SJCRH30 (cell line): ENCODE measurements around the gene MRTFA. TPM values are rescaled to one million over a fixed set of nuclear protein-coding genes. Genes with fewer than 3 reads are reported as not detected.

ENCODE experiments used
- DNase-seq, 2 experiments: peaks; one replicate each; pipeline ENCODE4 v3.0.0-alpha.2; 2015 to 2020
- H3K27ac ChIP-seq: fragments of 250-450 bp; sonication (Bioruptor Pico); 2 replicates; pipeline ENCODE4 v1.5.1; 2020; ENCODE audit warnings: mild to moderate bottlenecking, moderate library complexity
- H3K27me3 ChIP-seq: fragments of 250-450 bp; sonication (Bioruptor Pico); 2 replicates; pipeline ENCODE4 v1.5.1; 2020; ENCODE audit warnings: mild to moderate bottlenecking, moderate library complexity
- H3K36me3 ChIP-seq: fragments of 250-450 bp; sonication (Bioruptor Pico); 2 replicates; pipeline ENCODE4 v1.5.1; 2020; ENCODE audit warnings: mild to moderate bottlenecking, moderate library complexity
- H3K4me1 ChIP-seq: fragments of 250-450 bp; sonication (Bioruptor Pico); 2 replicates; pipeline ENCODE4 v1.5.1; 2020; ENCODE audit warnings: mild to moderate bottlenecking, moderate library complexity
- H3K4me3 ChIP-seq: fragments of 250-450 bp; sonication (Bioruptor Pico); 2 replicates; pipeline ENCODE4 v1.5.1; 2020; ENCODE audit warnings: mild to moderate bottlenecking, moderate library complexity
- H3K9me3 ChIP-seq: fragments of 250-450 bp; sonication (Bioruptor Pico); replicated peaks from 2 replicates; pipeline ENCODE4 v1.5.1; 2020; ENCODE audit warnings: mild to moderate bottlenecking, moderate library complexity
- total RNA-seq: library from RNA; depleted of rRNA; stranded (reverse); fragments of >200 nt; shearing (Covaris generic); gene quantifications from 2 replicates; pipeline ENCODE4 v1.2.3, GENCODE V29; 2014

MRTFA gene
- total RNA-seq, 1 experiment from 2014 or later = 12.3 TPM

DNA sequence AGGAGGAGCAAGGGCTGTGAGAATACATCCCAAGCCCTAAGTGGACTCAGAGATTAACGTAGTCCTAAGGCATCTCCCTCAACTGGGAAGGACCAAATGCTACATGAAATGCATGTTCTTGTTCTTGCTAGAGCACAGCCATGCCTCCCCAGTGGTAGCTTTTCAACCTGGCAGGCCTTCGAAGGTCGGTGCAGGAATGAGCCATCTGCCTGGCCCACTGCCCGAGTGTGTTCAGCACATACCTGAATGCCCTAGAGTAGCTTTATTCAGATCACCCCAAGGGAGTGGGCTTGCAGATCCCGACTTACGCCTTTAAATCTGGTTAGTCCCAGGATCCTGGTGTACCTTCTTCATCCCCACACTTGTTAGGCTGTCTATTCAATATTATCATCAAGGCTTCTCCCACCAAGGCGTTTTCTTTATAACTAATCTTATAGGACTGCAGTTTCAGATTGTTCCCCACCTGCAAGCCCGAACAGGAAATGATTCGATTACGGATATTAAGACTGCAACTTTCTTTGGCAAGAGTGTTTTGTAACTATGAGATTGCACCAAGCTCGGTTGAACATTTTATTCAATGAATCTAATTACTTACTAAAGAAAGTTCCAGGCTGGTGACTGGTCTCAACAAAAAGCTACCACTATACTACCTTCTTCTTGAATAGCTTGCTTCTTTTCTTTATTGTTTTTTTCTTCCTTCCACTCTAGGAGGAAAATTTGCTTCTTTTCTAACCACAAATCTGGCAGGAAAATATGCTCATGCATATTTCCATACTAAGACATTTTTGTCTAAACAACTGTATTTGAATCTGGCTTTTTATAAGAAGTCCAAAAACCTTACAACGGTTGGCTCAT, 150.5 kb downstream of the MRTFA start:
- Histone ChIP-seq H3K9me3 (no peaks in the 10 kb centered on the region), H3K27ac (no peak overlapping the region), H3K27me3 (no peaks in the 10 kb centered on the region), H3K36me3 (no peaks in the 10 kb centered on the region), H3K4me1 (peaks cover 10% of the 10 kb centered on the region), H3K4me3 (no peak overlapping the region)
- DNase-seq = no peak

DNA sequence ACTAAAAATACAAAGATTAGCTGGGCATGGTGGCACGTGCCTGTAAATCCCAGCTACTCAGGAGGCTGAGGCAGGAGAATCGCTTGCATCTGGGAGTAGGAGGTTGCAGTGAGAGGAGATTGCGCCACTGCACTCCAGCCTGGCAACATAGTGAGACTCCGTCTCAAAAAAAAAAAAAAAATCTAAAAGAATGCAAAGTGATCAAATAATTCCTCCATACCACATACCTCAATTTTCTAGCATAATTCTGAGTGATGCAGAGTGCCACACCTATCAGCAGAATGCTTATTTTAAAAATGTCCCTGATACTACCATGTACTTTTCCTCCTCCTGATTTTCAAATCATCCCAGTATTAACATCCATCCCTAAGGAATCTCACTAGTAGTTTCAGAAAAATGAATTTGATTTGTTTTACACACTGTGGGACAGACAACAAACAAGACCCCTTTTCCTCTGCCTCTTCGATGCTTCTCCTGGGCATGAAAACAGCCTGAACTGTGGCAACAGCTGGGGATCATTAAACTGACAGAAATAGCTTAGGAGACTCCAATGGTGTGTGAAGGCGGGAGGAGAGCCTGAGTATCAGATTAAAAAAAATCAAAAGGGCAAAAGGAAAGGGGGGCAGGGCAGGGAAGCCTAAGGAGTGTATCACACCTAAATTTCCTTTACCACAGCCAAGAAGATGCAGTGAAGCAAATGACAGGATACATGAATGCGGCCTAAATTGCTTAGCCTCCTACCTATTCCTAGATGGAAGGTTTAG, 151.4 kb downstream of the MRTFA start:
- peak; percentile 35 to 66 for DNase-seq
- H3K36me3 ChIP-seq = no peaks in the 10 kb centered on the region
- H3K4me1 ChIP-seq = peaks cover 10% of the 10 kb centered on the region
- H3K27ac ChIP-seq = no peak overlapping the region
- no peaks in the 10 kb centered on the region for H3K27me3 ChIP-seq
- no peaks in the 10 kb centered on the region for H3K9me3 ChIP-seq
- no peak overlapping the region for H3K4me3 ChIP-seq

DNA sequence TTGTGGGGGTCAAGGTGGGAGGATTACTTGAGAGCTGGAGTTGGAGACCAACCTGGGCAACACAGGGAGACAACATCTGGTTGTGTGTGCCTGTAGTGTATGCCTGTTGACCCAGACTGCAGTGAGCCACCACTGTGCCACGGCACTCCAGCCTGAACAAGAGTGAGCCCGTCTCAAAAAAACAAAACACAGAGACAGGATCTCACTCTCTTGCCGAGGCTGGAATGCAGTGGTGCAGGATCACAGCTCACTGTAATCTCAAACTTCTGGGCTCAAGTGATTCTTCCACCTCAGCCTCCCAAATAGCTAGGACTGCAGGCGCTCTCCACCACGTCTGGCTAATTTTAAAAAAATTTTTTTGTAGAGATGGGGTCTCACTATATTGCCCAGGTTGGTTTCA, 153.6 kb downstream of the MRTFA start:
- H3K27me3 ChIP-seq = no peaks in the 10 kb centered on the region
- H3K4me3 ChIP-seq = no peak overlapping the region
- H3K4me1 ChIP-seq = peaks cover 10% of the 10 kb centered on the region
- H3K36me3 ChIP-seq = no peaks in the 10 kb centered on the region
- H3K9me3 ChIP-seq = no peaks in the 10 kb centered on the region
- no peak overlapping the region for H3K27ac ChIP-seq
- no peak for DNase-seq

DNA sequence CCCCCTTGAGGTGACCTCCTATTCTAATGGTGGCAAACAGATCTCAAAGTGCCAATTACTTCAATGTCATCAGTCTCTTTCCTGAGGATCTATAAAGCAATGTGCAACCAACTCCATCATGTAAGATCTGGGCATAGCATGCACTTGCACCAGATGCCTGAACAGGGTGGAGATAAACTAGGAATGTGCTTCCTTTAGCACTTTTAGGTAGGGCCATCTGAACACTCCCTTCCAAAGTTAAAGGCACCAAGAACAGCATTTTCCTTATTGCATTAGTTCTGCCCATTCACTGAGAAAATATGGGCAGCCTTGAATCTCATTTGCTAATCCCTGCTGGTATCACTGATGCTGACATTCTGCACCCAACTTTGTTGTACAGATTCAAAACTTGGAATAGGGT, 154.1 kb downstream of the MRTFA start:
- no peak overlapping the region for H3K4me3 ChIP-seq
- no peaks in the 10 kb centered on the region for H3K9me3 ChIP-seq
- no peaks in the 10 kb centered on the region for H3K36me3 ChIP-seq
- H3K27me3 ChIP-seq = no peaks in the 10 kb centered on the region
- DNase-seq = no peak
- H3K4me1 ChIP-seq = peaks cover 10% of the 10 kb centered on the region
- no peak overlapping the region for H3K27ac ChIP-seq

DNA sequence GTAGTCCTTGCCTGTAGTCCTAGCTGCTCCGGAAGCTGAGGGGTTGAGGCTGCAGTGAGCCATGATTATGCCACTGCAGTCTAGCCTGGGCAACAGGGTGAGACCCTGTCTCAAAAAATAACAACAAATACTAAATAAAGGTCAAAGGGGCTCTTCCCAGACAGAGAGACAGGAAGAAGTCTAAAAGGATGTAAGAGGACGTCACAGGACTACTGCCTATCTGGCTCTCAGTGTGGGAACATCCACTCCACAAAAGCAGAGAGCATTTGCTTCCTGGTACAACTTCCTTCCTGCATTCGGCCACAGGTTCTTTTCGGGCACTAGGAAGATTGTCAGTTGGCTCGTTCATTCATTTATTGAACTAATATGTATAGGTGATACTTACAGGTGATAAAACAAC, 155.5 kb downstream of the MRTFA start:
- H3K4me1 ChIP-seq = peaks cover 10% of the 10 kb centered on the region
- no peaks in the 10 kb centered on the region for H3K9me3 ChIP-seq
- H3K27ac ChIP-seq = no peak overlapping the region
- no peak for DNase-seq
- no peak overlapping the region for H3K4me3 ChIP-seq
- no peaks in the 10 kb centered on the region for H3K27me3 ChIP-seq
- H3K36me3 ChIP-seq = no peaks in the 10 kb centered on the region

DNA sequence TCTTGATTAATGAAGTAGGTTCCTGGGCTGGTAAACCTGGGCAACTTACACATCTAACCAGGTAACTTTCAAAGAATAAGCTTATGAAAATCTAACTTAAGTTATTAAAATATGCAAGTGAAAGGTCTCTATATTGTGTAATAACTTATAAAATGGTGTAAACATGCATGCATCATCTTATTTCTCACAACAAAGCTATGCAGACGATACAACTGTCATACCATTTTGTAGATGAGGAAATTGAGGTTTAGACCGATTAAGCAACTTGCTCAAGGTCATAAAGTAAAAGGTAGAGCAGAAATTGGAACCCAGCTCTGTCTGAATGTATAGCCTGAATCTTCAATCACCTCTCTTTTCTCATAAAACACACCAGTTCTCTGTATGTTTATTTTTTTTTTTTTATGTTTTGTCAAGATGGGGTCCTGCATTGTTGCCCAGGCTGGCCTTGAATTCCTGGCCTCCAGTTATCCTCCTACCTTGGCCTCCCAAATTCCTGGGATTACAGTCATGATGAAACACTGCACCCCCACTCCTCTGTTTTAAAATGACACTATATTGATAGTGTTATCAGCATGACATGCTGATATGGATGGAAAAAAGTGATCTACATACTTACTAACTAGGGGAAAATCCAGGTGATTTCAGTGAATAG, 156.5 kb downstream of the MRTFA start:
- Histone ChIP-seq H3K4me1 (peaks cover under 1% of the 10 kb centered on the region; the same call in 1 of the 2 replicates), H3K4me3 (no peak overlapping the region), H3K27ac (no peak overlapping the region), H3K9me3 (no peaks in the 10 kb centered on the region), H3K36me3 (no peaks in the 10 kb centered on the region), H3K27me3 (no peaks in the 10 kb centered on the region)
- DNase-seq = no peak

DNA sequence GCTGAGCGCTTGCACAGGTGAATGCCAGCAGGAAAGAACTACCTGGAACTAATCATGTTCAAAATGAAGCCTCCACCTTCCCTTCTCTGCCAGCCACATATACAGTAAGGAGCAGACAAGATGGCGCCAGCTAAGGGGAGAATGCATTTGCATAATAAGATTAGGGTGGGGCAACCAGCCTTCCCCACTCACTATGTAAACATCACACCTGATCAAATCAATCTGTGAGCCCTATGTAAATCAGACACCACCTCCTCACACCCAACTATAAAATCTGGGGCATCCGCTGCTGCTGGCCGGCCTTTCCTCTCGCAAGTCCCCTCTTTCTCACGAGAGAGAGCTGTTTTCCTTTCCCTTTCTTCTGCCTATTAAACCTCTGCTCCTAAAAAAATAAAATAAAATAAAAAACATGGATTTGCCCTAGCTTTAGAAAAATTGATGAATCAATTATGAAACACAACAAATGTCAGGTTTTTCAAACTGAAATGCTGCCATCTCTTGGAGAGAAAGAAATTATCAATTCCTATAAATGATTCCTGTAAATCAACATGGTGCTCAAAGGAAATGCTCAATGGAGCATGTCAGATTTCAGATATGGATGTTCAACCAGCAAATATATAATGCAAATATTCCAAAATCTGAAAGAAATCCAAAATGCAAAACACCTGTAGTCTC, 157.3 kb downstream of the MRTFA start:
- Histone ChIP-seq H3K4me3 (no peak overlapping the region), H3K27me3 (no peaks in the 10 kb centered on the region), H3K9me3 (no peaks in the 10 kb centered on the region), H3K4me1 (no peaks in the 10 kb centered on the region), H3K27ac (no peak overlapping the region), H3K36me3 (no peaks in the 10 kb centered on the region)
- no peak for DNase-seq

DNA sequence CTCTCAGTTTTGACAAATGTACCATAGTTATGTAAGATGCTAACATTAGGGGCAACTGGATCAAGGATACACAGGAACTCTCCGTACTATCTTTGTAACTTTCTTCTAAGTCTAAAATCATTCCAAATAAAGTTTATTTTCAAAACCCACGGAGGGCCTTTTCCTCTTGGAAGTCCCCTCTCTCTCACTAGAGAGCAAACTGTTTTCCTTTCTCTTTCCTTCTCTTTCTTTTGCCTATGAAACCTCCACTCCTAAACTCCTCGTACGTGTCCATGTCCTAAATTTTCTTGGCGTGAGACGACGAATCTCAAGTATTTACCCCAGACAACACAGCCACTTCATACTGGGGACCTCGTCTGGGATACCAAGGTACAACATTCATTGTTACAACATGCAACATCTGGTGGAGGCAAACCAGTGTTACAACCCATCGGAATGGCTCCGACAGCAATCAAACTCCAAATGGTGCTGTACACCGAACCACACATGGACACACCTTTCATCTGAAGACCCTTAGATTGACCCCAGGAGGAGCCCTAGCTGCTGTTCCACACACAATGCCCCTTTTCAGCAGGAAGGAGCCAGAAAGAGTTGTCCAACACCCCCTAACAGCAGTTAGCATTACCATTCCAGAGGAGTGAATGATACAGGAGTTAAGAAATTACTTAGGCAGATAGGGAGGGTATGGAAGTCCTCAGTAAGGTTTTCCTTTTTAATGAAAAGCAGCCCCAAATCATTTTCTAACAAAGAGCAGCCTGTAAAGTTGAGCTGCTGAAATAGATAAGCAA, 158.0 kb downstream of the MRTFA start:
- DNase-seq = no peak
- Histone ChIP-seq H3K4me1 (no peaks in the 10 kb centered on the region), H3K27me3 (no peaks in the 10 kb centered on the region), H3K27ac (no peak overlapping the region), H3K36me3 (no peaks in the 10 kb centered on the region), H3K4me3 (no peak overlapping the region), H3K9me3 (no peaks in the 10 kb centered on the region)

DNA sequence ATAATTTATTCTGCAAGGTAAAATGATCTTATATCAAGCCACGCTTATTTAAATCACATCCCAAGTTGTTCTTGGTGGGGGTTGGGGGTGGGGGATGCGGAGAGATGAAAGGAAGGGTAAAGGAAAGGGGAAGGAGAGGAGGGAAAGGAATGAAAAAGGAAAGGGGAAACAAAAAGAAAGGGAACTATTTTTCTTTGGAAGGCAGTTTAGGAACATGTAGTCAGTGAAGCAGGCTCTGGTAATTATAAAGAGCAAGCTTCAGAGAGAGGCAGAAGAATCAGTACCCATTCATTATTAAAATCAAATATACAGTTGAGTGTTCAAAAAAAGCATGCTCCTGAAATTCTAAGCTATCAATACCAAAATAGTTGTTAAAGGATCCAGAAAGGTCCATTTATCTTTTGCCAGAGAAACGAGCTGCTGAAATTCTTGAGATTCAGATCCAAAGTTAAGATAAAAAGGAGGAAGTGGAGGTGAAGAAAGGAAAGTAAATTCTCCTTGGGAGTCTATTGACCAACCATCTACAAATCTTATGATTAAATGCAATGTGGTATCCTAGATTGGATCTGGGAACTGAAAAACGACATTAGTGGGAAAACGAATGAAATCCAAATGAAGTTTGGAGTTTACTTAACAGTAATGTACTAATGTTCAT, 158.7 kb downstream of the MRTFA start:
- Histone ChIP-seq H3K4me3 (no peak overlapping the region), H3K27ac (no peak overlapping the region), H3K27me3 (no peaks in the 10 kb centered on the region), H3K4me1 (no peaks in the 10 kb centered on the region), H3K36me3 (no peaks in the 10 kb centered on the region), H3K9me3 (no peaks in the 10 kb centered on the region)
- no peak for DNase-seq

DNA sequence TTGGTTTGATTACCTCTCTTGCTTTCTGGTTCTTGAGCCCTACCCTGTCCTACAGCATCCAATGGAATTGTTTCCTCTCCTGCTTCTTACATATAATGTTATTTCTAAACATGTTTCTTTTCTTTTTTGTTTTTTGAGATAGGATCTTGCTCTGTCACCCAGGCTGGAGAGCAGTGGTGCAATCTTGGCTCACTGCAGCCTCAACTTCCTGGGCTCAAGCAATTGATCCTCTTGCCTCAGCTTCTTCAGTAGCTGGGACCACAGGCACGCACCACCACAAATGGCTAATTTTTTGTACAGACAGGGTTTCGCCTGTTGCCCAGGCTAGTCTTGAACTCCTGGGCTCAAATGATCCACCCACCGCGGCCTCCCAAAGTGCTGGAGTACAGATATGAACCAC, 160.2 kb downstream of the MRTFA start:
- Histone ChIP-seq H3K27ac (no peak overlapping the region), H3K36me3 (no peaks in the 10 kb centered on the region), H3K4me3 (no peak overlapping the region), H3K27me3 (no peaks in the 10 kb centered on the region), H3K4me1 (no peaks in the 10 kb centered on the region), H3K9me3 (no peaks in the 10 kb centered on the region)
- DNase-seq = no peak

DNA sequence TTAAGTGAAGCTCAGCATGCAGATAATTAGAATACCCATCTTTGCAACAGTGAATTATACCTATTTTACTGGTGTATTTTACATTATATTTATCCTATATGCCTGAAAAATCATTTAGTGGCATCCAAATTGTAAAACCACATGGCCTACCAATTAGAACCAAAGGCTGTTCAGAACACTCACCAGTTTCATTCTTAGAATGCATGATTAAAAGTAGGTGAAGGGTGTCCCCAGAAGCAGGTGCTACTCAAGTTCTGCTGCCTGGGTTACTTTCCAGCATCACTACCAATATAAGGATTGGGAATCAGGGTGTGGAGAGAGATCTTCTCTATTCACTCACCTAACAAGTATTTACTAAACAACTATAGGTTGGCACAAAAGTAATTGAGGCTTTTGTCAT, 162.8 kb downstream of the MRTFA start:
- H3K27ac ChIP-seq = no peak overlapping the region
- DNase-seq = no peak
- H3K9me3 ChIP-seq = no peaks in the 10 kb centered on the region
- H3K4me1 ChIP-seq = no peaks in the 10 kb centered on the region
- no peaks in the 10 kb centered on the region for H3K36me3 ChIP-seq
- no peak overlapping the region for H3K4me3 ChIP-seq
- no peaks in the 10 kb centered on the region for H3K27me3 ChIP-seq

DNA sequence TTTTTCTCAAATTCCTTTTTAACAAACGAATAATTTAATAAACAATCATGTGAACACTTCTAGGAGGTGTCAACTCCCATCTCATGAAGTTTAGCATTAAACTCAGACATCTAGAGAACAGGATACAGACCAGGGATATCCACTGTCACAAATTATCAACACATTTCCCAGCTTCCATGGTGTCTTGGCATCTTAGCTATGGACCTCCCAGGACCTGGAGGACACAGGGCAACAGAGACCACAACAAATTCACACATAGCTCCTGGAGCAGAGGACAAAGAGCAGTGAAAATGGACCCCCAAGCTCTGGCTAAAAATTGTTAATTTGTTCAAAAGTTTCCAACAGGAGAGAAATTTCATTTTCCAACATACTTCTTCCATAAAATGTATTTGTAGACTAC, 163.9 kb downstream of the MRTFA start:
- Histone ChIP-seq H3K9me3 (no peaks in the 10 kb centered on the region), H3K4me3 (no peak overlapping the region), H3K27ac (no peak overlapping the region), H3K36me3 (no peaks in the 10 kb centered on the region), H3K4me1 (no peaks in the 10 kb centered on the region), H3K27me3 (no peaks in the 10 kb centered on the region)
- no peak for DNase-seq

DNA sequence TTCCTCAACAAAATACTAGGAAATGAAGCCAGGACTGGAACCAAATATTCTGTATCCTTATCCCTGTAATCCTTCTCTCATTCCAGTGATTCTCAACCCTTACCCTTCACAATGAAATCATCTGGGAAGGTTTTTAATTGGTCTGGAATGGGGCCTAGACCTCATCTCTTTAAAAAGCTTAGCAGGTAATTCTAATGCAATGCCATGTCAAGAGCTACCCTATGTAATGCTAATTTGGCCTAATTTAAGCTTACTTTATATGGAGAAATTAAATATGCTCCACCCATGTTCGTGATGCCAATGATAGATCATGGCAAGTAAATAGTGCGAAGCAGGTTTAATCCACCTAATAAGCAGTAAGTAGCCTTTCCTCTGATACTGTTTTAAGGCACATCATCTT, 164.5 kb downstream of the MRTFA start:
- no peak overlapping the region for H3K4me3 ChIP-seq
- no peaks in the 10 kb centered on the region for H3K4me1 ChIP-seq
- H3K36me3 ChIP-seq = no peaks in the 10 kb centered on the region
- no peaks in the 10 kb centered on the region for H3K27me3 ChIP-seq
- H3K27ac ChIP-seq = no peak overlapping the region
- no peak for DNase-seq
- no peaks in the 10 kb centered on the region for H3K9me3 ChIP-seq

DNA sequence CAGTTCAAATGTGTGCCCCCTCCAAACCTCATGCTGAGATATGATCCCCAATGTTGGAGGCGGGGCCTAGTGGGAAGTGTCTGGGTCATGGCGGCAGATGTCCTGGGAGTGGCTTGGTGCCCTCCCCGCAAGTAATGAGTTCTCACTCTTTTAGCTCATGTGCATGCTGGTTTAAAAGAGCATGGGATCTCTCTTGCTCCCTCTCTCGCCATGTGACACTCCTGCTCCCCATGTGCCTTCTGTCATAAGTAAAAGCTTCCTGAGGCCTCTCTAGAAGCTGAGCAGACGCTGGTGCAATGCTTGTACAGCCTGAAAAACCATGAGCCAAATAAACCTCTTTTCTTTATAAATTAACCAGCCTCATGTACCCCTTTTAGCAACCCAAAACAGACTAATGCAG, 167.3 kb downstream of the MRTFA start:
- no peak overlapping the region for H3K27ac ChIP-seq
- H3K4me3 ChIP-seq = no peak overlapping the region

More for the DNA sequence above, 167.3 kb downstream of the MRTFA start:
- H3K27me3 ChIP-seq = no peaks in the 10 kb centered on the region
- H3K36me3 ChIP-seq = no peaks in the 10 kb centered on the region; the same call in 1 of the 2 replicates
- no peaks in the 10 kb centered on the region for H3K9me3 ChIP-seq
- DNase-seq = no peak
- no peaks in the 10 kb centered on the region for H3K4me1 ChIP-seq
